HG03469 (cell line): ENCODE data around the gene TMEM273.
"Not testable (repeated sequence)": the region's sequence is repeated elsewhere in the genome, so short reads cannot be mapped to it uniquely, and the experiment has no call there.

Experiments
- ATAC-seq: cut with Tn5 transposase; IDR thresholded peaks from one replicate; pipeline ENCODE4 v1.9.1; 2021; ENCODE audit warnings: mild to moderate bottlenecking, moderate library complexity, moderate number of reproducible peaks; ENCODE audit not compliant: unreplicated experiment

Gene TMEM273

GRCh38 chr10:49207113-49207512, 18.9 kb upstream of the TMEM273 start:
- ATAC-seq: no peak

GRCh38 chr10:49205206-49205605, 17.0 kb upstream of the TMEM273 start:
- ATAC-seq: no peak

GRCh38 chr10:49204119-49204518, 15.9 kb upstream of the TMEM273 start:
- no peak for ATAC-seq

GRCh38 chr10:49202266-49202665, 14.1 kb upstream of the TMEM273 start:
- no peak for ATAC-seq

- ATAC-seq: no peak
These were observed 12.7 kb upstream of the TMEM273 start for GRCh38 chr10:49200854-49201253.

GRCh38 chr10:49197171-49197570, 9.0 kb upstream of the TMEM273 start:
- ATAC-seq: no peak

- not testable (repeated sequence) for ATAC-seq
These were observed 7.7 kb upstream of the TMEM273 start for GRCh38 chr10:49195864-49196263.

- ATAC-seq: no peak
These were observed 6.2 kb upstream of the TMEM273 start for GRCh38 chr10:49194212-49194920.

GRCh38 chr10:49191349-49191748, 3.2 kb upstream of the TMEM273 start:
- ATAC-seq: no peak

GRCh38 chr10:49189422-49189821, 1.2 kb upstream of the TMEM273 start:
- no peak for ATAC-seq

- ATAC-seq: no peak
These were observed 1.1 kb downstream of the TMEM273 start for GRCh38 chr10:49187044-49187484.

- ATAC-seq: no peak
These were observed 1.6 kb downstream of the TMEM273 start for GRCh38 chr10:49186613-49187012.

- ATAC-seq: no peak
These were observed 3.0 kb downstream of the TMEM273 start for GRCh38 chr10:49185213-49185612.

- ATAC-seq: no peak
These were observed 3.5 kb downstream of the TMEM273 start for GRCh38 chr10:49184642-49185111.

GRCh38 chr10:49183596-49184542, 4.3 kb downstream of the TMEM273 start:
- ATAC-seq: no peak

GRCh38 chr10:49182776-49183175, 5.4 kb downstream of the TMEM273 start:
- no peak for ATAC-seq

- no peak for ATAC-seq
These were observed 7.7 kb downstream of the TMEM273 start for GRCh38 chr10:49180444-49180860.

- ATAC-seq: no peak
These were observed 8.3 kb downstream of the TMEM273 start for GRCh38 chr10:49179699-49180443.

- ATAC-seq: no peak
These were observed 9.4 kb downstream of the TMEM273 start for GRCh38 chr10:49178489-49179471.
